ENCODE data around the gene PLEKHG5.

Gene PLEKHG5

DNA sequence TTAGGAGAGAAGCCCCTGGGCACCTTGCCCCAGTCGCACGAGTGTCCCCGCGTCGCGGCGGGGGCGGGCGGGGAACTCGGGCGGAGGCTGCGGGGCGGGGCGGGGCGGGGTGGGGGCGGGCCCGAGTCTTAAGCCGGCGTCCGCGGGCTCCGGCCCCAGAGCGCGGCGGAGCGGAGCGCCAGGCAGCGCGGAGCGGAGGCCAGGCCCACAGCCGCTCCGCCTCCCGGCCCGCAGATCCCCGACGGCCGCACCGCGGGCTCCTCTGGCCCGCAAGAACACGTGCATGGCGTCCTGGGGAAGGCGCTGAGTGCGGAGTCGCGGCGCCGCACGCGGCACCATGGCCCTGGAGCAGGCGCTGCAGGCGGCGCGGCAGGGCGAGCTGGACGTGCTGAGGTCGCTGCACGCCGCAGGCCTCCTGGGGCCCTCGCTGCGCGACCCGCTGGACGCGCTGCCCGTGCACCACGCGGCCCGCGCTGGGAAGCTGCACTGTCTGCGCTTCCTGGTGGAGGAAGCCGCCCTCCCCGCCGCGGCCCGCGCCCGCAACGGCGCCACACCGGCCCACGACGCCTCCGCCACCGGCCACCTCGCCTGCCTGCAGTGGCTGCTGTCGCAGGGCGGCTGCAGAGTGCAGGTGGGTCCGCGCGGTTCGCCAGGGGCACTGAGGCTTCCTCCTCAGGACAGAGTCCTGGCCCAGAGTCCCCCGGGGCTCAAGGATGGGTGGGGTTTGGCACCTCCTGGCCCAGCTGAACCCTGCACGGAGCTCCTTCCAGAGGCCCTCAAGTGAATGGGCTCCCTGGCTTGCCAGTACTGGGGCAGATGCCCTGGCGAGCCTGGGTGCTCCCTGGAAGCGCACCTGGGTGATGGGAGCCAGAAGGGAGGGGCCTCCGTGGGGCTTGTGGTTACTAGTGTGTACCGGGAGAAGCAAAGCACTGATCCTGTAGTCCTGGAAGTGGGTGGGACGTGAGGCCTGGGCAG, 66.6 kb downstream of the PLEKHG5 start, which contains the start of gene ESPN:
ESPN (plus strand) TSS at position 158 of the 975 bp plus-strand sequence; CDS start at position 338, 180 bp downstream.
- no peak for DNase-seq

DNA sequence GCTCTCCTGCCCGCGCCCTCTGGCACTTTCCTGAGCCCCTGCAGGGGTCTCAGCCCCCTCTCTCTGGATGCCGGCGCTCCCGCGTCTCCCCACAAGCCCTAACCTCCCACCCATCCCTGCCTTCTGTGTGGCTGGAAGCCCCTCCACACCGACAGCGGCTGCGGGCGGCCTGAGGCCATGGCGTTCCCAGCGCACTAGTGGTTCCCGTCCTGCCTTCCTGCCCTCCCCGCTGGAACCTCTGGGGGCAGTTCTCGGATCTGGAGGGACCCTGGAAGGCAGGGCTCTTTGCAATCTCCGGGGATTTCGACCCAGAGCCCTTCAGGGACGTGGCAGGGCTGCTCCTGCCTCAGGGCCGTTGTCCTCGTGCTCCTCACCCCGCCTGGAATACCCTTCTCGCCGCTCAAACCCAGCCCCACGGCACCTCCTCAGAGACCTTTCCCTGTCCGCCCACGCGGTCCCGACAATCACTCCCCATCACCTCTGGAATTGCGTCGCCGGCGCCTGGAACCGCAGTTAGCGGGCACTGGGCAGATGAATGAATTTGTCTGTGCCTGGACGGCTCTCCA, 67.4 kb downstream of the PLEKHG5 start:
- peak in 1 of 2 experiments; percentile 13 for DNase-seq

DNA sequence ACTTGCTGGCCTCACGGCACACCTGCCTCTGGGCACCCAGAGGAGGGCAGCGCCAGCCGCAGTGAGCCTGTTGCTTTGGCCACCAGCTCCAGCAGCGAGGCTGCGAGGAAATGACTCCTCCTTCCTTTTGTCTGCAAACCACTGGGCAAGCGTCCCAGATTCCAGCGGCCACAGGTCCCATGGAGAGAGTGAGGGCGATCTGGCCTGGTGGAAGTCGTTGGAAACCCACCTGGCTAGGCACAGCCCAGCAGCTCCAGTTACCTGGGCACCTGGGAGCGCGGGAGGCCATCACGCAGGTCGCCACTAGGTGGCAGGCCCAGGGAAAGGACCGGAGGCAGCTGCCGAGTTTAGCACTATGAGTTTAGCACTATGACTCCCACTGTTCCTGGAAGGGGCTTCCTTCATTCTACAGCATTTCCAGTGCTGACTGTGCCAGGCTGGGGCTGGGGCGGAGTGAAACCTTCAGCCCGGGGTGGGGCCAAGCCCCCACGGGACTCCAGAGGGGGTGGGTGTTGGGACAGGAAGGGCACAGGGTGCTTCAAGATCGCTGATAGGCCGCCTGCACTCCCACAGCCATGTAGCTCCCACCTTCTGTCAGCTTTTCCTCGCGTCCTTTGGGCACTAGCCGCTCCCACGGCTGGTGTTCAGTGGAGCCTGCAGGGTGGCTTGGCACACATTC, 68.0 kb downstream of the PLEKHG5 start:
- DNase-seq: peak; percentile 76 to 80

DNA sequence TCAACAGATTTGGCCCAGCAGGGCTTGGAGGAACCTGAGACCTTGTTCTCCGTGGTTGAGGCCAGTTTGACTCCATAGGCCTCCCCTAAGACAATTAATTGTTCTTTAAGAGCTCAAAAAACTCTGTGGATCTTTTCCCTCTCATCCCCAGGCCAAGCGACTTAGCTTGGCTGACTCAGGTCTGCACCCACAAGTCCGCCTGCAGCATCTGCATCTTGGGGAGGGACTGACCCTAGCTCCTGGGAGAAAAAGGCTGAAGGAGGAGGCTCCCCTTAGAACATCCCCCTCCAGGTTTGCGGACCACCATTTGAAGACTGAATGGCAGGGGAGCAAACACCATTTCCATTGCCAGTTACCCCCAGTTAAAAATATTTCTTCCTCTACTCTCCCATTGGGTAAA, 70.2 kb downstream of the PLEKHG5 start:
- DNase-seq: no peak

DNA sequence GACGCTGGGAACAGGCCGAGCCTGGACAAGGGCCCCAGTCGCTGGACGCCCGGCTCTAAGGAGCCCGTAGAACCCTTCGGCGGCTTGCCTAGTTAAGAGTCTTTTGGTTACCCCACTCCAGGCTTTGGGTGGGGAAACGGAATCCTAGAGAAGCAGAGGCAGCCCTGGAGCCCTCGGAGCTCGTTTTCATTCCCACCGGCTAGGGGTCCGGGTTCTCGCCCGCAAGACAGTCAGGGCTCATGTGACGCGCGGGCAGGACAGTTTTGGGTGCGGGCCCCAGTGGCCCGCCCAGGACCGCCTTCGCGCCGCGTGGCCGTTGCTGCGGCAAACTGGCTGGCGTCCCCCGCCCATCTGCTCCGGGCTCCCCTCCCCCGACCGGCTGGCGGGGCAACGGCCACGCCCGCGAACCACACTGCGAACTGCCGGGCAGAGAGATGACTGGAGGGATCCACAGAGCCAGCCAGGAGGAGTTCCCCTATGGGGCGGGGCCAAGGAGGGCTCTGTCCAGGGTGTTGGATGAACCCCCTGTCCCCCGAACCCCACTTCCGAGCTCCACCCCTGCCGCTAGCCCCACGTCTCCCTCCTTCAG, 70.9 kb downstream of the PLEKHG5 start:
- peak in 1 of 2 experiments; percentile 22 for DNase-seq

DNA sequence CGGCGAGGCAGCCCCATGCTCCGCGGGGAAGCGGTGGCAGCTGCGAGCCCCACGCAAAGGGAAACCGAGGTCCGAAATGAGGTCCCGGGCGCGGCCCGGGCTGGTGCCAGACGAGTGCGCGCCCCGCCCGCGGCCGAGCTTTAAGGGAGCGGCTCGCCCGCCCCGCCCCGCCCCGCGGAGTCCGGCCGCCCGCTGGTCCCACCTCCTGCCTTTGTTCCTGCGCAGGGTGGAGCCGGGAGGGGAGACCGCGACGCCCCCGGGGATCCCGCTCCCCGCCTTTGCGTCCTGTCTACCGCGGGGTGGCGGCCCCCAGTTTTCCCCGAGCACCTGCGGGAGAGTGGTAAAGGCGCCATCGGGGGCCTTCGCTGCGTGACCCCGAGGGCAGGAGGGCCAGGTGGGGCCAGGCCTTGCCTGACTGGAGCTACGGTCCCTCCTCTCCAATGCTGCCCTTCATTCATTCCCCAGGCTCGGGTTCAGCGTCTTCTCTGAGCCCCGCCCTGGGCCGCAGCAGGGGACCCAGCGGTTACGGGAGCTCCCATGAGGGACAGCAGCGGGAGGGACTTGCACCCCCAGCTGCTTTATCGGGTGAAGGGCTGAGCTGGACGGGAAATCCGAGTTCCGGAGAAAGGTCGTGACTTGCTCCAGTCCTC, 71.5 kb downstream of the PLEKHG5 start, which contains the start of gene HES2:
HES2 (minus strand) TSS at position 116 of the 650 bp plus-strand sequence; CDS start at position 17, 99 bp downstream.
- peak in 1 of 2 experiments; percentile 29 for DNase-seq

DNA sequence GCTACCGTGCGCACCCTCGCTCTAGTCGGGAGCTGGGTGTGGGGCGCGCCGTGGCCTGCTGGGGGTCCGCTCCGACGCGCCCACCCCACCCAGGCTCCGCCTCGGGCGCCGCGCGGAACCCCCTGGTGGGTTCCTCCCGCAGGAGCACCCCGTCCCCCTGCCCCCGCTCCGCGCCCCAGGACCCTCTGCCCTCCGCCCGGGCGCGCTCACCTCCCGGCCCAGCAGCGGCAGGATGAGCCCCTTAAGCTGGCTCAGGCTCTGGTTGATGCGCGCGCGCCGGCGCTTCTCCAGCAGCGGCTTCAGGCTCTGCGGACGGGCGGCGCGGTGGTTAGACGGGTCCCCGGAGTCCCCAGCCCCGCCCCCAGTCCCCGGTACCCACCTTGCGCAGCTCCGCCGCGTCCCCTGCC, 72.1 kb downstream of the PLEKHG5 start:
- no peak for DNase-seq

DNA sequence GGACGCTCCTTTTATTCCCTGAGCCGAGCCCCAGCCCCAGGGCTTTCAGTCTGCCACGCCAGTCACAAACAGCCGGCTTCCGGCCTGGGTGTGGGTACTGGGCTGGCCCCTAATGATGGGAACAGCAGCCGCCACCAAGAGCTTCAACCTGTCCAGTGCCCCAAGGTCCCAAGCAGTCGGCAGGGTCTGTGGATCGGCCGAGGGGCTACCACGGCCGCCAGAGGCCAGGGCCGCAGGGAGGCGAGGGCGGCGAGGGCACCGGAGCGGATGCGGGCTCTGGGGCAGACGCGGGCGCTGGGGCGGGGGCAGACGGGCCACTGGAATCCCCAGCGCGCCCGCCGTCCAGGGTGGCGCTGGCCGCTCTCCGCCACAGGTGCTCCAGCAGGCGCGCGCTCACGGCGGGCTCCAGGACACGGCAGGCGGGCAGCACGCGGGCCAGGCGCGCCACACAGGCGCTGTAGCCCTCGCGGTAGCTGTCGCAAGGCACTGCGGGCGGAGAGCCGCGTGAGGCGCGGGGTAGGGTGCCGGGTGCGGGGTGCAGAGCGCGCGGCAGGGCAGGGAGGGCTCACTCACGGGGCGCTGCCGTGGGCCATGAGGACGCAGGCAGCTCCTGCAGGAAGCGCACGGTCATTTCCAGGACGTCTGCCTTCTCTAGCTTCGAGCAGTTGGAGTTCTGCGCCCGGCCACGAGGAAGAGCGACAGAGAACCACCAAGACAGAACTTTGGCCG, 72.6 kb downstream of the PLEKHG5 start:
- no peak for DNase-seq

DNA sequence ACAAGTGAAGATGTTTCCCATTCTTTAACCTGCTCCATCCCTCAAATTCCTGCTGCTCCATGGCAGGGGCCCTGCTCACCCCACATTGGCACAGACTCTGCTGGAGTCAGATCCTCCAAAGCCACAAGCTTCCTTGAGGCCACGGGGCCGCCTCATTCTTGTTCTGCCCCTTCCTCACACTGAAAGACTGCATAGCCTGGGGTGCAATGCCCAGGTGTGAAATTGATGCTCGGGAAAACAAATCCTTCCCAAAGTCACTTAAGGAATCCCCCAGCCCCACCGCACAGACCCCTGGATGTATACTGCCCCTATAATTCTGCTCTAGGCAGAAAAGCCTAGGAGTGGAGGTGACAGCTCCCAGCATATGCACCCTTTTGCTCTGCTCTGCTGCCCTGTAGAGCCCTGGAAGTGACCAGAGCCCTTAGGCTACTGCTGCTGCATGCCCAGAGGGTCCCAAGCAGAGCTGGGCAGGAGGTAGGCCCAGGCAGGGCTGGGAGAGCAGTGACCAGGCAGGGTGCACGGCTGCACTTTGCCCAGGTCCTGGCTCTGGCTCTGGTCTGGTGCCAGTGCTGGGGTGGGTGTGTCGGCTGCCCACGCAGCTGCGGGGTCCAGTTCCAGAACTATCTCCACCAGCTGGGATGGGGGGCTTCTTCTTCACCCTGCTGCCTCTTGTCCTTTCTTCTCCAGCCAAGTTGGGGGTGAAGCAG, 73.4 kb downstream of the PLEKHG5 start:
- DNase-seq: no peak
